GM21717 (cell line): ENCODE measurements around the gene TSPAN3.

ENCODE experiments used
- ATAC-seq: cut with Tn5 transposase; IDR thresholded peaks from one replicate; pipeline ENCODE4 v1.9.1; 2021; ENCODE audit warnings: mild to moderate bottlenecking, moderate library complexity; ENCODE audit not compliant: unreplicated experiment

Gene TSPAN3

GRCh38 chr15:77035584-77035983, 35.3 kb downstream of the TSPAN3 start:
- no peak for ATAC-seq

GRCh38 chr15:77034695-77035489, 36.0 kb downstream of the TSPAN3 start:
- ATAC-seq = no peak

- ATAC-seq = no peak
These were observed 36.9 kb downstream of the TSPAN3 start for GRCh38 chr15:77033729-77034671.

DNA sequence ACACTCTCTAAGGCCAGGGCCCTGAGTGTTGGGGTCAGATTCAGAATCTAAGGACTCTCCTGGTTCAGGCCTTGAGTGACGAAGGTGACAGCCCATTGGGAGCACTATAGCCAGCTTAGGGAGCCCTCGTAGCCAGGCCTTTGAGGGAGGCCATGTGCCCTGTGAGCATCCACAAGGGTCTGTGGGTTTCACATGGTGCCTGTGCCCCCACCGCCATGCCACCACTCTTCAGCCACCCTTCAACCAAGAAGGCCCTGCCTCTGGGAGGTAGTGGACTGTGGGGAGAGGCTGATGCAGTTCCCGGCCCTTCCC, 37.5 kb downstream of the TSPAN3 start:
- ATAC-seq = no peak

DNA sequence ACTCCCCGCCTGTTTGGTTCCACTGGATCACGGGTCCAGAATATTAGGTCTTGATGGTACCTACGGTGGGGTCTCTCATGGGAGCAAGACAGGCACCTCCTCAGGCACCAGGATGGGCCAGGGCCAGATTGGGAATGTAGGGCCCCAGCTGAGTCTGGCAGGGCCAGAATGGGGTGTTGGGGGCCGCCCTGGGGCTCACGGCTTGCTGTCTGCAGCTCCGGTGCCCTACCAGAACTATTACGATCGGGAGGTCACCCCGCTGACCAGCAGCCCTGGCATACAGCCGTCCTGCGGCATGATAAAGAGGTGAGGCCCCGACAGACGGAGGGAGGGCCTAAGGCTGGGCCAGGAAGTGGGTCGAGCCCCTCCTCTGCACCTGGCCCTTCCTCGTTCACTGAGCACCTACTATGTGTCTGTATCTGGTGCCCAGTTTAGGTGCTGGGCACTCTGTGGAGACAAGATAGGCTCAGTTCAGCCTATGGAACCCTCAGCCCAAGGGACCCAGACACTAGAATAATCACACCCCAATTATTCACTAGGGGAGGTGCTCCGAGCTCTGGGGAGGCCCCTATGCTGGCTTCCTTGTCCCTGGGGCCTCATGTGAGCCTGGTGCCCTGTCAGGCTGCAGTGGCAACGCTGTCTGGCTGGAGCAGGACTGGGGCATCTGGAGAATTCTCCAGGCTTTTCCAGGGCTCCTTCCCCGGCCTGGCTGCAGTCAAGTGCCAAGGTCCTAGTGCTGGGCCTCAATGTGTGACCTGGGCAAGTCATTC, 38.1 kb downstream of the TSPAN3 start:
- no peak for ATAC-seq

- ATAC-seq = no peak
These were observed 38.8 kb downstream of the TSPAN3 start for GRCh38 chr15:77032052-77032646.

GRCh38 chr15:77031376-77032050, 39.4 kb downstream of the TSPAN3 start:
- ATAC-seq = no peak

GRCh38 chr15:77030928-77031375, 40.0 kb downstream of the TSPAN3 start:
- ATAC-seq = no peak

DNA sequence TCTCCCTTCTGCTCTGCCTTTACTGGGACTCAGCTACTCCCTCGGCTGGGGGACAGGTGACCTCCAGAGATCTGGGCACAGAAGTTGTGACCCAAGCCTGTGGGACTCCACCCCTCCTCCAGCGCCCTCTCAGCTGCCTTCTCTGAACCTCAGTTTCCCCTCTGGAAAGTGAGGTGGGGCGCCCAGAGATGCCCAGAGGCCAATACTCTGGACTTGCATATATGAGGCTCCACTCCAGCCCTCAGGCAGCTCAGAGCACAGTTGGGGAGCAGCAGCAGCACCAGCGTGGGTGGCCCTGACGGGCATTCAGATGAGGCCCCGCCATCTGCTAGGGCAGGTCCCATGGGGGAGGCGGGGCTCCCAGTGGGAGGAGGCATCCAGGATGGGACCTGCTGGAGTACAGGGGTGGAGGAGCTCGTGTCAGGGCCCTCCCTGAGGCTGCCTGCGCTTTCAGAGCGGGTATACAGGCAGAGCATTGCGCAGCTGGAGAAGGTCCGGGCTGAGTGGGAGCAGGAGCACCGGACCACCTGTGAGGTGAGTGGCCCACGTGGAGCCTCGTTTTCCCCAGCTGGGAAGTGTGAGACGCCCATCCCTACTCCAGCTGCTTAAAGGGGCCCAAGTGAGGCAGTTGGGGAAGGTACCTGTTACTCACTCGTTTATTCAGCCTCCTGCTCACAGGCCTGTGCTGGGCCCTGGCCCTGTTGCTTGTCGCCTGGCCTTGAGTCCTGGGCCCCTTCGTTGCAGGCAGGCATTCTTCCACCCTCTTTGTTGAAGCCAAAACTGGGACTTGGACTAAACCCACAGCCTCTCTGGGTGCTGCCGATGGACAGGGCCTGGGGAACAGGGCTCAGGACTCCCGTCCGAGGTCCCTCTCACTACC, 40.6 kb downstream of the TSPAN3 start:
- ATAC-seq = no peak

DNA sequence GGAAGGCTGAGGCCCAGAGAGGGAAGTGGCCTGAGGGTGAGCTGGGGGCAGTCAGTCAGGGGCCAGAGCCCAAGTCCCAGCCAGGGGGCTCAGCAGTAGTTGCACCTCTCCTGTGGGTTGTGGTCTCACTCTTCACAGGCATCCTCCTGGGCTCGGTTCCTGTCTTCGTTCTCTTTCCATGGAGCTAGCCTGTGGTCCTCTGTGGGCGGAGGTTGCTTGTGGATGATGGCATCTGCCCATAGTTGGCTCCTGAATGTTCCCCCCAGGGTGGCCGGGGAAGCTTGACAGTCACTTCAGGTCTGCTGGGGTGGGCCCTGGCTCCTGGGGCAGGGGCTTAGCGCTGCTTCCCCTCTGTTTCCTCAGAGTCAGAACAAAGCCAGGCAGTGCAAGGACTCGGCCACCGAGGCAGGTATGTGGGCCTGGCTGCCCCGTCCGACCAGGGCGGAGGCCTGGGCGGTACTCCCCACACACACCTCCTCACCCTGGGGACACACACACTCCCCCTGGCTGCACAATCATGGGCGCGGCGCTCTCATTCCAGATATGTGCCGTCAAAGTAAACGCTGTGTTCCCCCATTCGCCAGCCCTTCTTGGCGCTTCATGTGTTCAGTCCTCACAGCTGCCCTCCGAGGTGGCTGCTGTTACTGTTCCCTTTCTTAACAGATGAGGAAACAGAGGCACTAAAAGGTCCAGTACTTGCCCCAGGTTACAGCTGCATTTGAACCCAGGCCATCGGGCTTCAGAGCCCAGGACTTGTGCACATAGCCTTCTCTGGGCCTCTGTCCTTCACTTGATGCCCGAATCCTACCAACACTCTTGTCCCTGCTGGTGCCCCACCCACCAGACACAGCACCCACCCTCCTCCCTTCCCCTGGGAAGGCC, 41.5 kb downstream of the TSPAN3 start:
- ATAC-seq = no peak

- no peak for ATAC-seq
These were observed 42.3 kb downstream of the TSPAN3 start for GRCh38 chr15:77028451-77029165.

DNA sequence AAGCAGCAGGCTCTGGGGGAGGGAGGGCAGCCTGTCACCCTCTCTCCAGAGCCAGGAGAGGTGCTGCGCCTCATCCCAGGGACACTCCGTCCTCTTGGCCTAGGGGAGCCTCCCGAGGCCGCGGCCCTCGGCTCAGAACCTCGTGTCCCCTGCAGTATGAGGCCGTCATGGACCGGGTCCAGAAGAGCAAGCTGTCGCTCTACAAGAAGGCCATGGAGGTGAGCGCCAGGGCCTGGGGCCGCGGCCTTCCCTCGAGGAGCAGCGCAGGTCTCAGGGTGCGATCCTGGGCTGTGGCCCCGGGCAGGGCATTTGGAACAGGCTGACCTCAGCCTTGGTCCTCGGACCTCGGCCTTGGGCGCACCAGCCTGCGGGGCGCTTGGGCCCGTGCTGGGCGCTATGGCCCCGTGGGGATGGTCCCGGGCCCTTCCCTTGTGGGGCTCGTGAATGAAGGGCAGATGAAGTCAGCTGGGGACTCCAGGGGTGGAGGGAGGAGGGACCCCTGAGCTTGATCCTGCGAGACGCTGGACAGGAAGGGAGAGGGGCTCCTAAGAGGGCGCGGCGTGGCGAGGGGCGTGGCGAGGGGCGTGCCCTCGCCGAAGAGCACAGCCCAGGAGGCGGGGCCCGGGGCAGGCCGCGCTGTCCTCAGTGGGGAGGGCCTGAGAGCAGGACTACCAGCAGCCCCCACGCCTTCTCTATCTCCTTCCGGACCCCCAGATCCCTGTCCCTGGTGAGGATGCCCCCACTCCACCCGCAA, 43.0 kb downstream of the TSPAN3 start:
- no peak for ATAC-seq

DNA sequence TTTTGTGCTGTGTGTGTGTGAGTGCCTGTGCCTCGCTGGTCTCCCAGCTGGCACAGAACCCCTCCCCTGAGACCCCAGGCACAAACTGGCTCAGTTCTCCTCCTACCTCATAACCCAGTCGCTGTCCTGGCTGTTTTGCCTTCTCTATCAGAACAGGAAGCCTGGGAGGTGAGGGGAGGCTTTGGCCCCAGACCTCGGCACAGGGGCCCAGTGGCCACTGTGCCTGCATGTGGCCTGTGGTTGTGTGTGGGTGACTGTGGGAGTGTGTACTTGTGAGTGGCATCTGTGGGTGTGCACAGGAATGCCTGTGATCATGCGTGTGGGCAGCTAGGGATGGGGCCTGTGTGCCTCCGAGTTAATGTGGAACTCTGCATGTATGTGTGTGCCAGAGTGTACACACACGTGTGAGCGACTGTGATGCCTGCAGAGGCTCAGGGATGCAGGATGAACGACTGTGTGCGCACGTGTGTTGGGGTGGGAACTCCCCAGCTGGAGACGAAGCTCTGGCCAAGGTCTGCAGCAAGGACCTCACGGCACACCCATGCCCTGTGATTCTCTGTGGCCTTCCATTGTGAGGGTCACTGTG, 43.7 kb downstream of the TSPAN3 start:
- ATAC-seq = no peak

DNA sequence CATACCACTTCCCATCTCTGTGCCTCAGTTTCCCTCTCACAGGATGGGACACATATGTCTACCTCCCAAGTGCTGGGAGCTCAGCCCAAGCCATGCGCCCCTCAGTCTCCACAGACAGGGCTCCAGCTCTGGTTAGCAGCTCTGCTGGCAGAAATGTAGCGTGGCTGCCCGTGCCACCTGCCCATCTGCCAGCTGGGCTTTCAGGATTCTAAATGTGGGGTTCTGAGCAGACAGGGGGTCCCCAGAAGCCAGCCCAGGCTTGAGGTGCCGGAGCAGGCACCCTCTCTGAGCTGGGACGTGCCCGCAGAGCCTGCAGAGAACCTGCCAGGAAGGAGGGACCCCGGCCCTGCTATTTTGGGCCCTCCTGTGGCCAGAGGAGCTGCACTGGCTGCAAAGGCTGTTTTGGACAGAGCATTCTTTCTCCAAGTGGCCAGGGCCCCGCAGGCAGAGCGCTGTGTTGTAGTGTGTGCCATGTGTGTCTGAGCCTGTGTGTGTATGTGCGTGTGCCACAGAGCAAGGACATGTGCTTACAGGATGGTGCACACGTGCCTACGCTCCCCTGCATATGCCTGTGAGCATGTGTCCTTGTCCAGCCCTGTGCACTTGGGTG, 44.3 kb downstream of the TSPAN3 start:
- ATAC-seq = no peak

DNA sequence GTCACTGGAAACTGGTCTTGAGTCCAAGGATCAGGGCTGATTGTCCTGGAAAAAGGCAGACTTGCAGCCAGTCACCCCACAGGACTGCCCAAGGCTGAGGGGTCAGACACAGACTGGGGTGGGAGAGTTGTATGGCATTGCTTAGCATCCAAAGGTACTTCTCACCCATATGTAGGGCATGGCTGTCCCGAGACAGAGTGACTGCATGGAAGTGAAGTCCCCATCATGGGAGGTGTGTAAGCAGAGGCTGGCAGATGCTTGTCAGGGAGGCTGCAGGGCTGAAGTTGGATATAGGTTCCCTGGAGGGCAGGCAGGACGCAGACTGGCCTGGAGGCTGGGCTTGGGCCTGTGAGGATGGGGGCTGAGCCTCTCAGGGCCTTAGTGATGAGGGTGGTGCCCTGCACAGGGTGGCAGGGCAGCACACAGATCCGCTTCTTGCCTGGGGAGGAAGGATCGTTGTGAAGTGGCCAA, 44.9 kb downstream of the TSPAN3 start:
- ATAC-seq = no peak
